GM19035 (cell line): ENCODE measurements around the gene CDS2.
A peak's percentile ranks its signal among the peaks of the same experiment; 100 is the strongest.

Experiments used
- ATAC-seq: cut with Tn5 transposase; IDR thresholded peaks from one replicate; pipeline ENCODE4 v1.9.1; 2021; ENCODE audit not compliant: unreplicated experiment

Gene CDS2

GRCh38 chr20:5118220-5119142 is 8.3 kb upstream of the CDS2 start:
- ATAC-seq = no peak

GRCh38 chr20:5119143-5119434 is 7.7 kb upstream of the CDS2 start:
- ATAC-seq = no peak

GRCh38 chr20:5119435-5120184 is 7.2 kb upstream of the CDS2 start, which contains the start of gene PCNA:
Gene PCNA (minus strand): TSS chr20:5119958. CDS start chr20:5119798, 160 bp downstream.
- peak; percentile 95 for ATAC-seq

GRCh38 chr20:5120185-5120476 is 6.7 kb upstream of the CDS2 start:
- ATAC-seq = no peak

- no peak for ATAC-seq
Measured at GRCh38 chr20:5122873-5123260, 3.9 kb upstream of the CDS2 start.

GRCh38 chr20:5127204-5127858 is 523 bp downstream of the CDS2 start:
- peak; percentile 26 for ATAC-seq

- ATAC-seq = no peak
Measured at GRCh38 chr20:5127859-5128424, 1.1 kb downstream of the CDS2 start.

- ATAC-seq = no peak
Measured at GRCh38 chr20:5128886-5129285, 2.1 kb downstream of the CDS2 start.

GRCh38 chr20:5131502-5131901 is 4.7 kb downstream of the CDS2 start:
- no peak for ATAC-seq

- no peak for ATAC-seq
Measured at GRCh38 chr20:5133998-5134397, 7.2 kb downstream of the CDS2 start.

- ATAC-seq = no peak
Measured at GRCh38 chr20:5135363-5136012, 8.7 kb downstream of the CDS2 start.

GRCh38 chr20:5136096-5136495 is 9.3 kb downstream of the CDS2 start:
- ATAC-seq = no peak

- no peak for ATAC-seq
Measured at GRCh38 chr20:5140195-5140594, 13.4 kb downstream of the CDS2 start.

- no peak for ATAC-seq
Measured at GRCh38 chr20:5141615-5142014, 14.8 kb downstream of the CDS2 start.

- no peak for ATAC-seq
Measured at GRCh38 chr20:5143851-5144250, 17.0 kb downstream of the CDS2 start.

- no peak for ATAC-seq
Measured at GRCh38 chr20:5145365-5146098, 18.7 kb downstream of the CDS2 start.

GRCh38 chr20:5146099-5146668 is 19.4 kb downstream of the CDS2 start:
- no peak for ATAC-seq

GRCh38 chr20:5146871-5147592 is 20.2 kb downstream of the CDS2 start:
- ATAC-seq = no peak

GRCh38 chr20:5148581-5148980 is 21.8 kb downstream of the CDS2 start:
- no peak for ATAC-seq

- ATAC-seq = no peak
Measured at GRCh38 chr20:5149892-5150225, 23.1 kb downstream of the CDS2 start.
